GM12801 (cell line): ENCODE data around the gene SLC36A4.

Source experiments
- CTCF ChIP-seq: IDR thresholded peaks from one replicate; pipeline ENCODE4 v1.5.1; 2011; ENCODE audit warnings: control low read depth; ENCODE audit not compliant: insufficient read length; ENCODE audit errors: extremely low read depth

SLC36A4 gene

DNA sequence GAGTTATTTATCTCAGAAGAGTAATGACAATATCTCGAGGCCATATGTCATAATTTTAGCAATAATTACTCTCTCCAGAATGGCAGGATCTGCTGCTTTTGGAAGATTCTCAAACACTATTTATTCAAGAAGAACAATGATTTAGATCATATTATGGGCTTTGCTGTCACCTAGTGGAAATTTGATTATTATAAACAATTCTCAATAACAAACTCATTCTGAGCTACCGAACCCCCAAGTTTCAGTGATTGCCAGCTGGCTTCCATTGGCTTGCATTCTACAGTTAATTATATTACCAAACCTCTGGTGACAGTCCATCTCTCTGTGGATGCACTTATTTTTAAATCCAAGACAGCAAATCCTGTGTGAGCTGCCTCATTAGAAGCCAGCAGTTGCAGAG lies 27.9 kb upstream of the SLC36A4 start:
- no peak for TF ChIP-seq CTCF

DNA sequence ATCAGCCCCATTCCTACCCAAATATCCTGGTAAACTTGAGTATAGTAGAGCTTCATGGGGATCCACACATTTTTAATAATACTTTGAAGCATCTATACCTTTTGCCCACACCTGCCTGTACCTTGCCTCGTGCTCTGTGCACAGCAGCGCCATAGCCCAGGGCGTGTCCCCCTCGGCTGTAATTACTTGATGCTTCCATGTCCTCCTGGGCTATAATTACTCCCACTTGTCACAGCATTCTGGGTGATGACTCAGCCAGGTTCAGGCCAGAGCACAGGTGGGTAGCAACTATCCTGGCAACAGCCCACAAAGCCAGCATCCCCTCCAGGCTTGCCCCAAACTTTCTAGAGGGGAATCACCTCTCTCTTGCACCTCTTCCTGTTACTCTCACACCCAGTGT lies 23.7 kb upstream of the SLC36A4 start:
- no peak for TF ChIP-seq CTCF

DNA sequence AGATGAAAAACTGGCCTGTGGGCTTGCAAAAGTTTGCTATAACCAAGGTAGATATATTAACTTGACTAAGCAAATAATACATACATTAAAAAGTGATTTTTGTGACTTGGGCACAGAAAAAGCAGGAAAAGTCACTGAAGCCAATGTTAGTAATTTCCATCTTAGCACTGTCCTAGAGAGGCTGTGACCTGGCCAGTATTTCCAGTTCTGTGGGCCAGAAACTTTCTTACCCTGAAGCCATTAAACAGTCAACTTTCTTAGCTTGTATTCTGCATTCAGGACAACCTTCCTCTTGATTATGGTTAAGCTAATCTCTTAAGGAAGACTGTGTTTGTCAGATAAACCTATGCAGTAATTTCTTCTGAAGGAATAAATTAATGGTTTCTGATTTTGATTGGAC lies 22.3 kb upstream of the SLC36A4 start:
- no peak for TF ChIP-seq CTCF

- no peak for TF ChIP-seq CTCF
Observed at GRCh38 chr11:93219440-93219839, 21.6 kb upstream of the SLC36A4 start.

DNA sequence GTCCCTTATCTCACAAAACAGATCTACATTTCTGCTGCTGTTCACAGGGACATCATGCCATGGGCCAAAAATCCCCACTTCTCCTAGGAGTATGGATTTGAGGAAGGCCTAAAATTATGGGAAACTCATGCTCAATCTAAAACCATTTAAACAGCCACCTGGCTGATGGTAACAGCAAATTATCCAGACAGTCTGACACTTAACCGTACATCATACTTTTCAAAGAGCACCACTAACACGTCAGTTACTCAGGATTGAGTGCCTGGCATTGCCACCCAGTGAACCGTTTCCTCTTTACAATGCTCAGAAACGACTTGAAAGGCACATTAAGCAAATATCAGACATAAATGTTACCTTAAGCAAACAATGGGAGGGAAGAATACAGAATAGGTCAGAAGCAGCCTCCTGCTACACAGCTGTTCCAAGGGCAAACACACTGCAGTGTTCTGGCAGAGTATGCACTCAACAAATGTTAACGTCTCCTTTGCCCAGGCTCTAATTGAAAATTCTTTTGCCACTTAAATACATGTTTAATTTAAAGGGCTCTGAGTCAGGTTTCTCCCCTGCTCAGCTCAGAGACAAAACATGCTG lies 18.8 kb upstream of the SLC36A4 start:
- TF ChIP-seq CTCF = no peak

GRCh38 chr11:93213622-93214021 lies 15.8 kb upstream of the SLC36A4 start:
- no peak for TF ChIP-seq CTCF

DNA sequence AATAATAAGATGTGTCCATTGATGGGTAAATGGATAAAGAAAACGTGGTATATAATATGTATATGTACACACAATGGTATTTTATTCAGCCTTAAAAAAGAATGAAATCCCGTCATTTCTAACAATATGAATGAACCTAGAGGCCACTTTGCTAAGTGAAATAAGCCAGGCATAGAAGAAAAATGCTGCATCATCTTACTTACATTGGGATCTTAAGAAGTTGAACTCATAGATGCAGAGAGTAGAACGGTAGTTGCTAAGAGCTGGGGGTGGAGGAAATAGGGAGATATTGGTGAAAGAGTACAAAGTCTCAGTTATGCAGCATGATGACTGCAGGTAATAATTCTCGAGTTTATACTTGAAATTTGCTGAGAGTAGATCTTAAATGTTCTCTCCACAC lies 14.3 kb upstream of the SLC36A4 start:
- no peak for TF ChIP-seq CTCF
